Stimulated activated CD8-positive, alpha-beta memory T cell treated with anti-CD3 and anti-CD28 coated beads, Interleukin-7, amount 100 ng/mL, for 1 hour (primary cell): ENCODE data around the gene OBSL1.

ENCODE experiments used
- DNase-seq, 2 donors: peaks; one replicate each; pipeline ENCODE4 v3.0.0-alpha.2; 2020; ENCODE audit warnings: low read depth in 2 of 2

OBSL1 gene

GRCh38 chr2:219596954-219597551, 25.7 kb upstream of the OBSL1 start:
- no peak for DNase-seq

DNA sequence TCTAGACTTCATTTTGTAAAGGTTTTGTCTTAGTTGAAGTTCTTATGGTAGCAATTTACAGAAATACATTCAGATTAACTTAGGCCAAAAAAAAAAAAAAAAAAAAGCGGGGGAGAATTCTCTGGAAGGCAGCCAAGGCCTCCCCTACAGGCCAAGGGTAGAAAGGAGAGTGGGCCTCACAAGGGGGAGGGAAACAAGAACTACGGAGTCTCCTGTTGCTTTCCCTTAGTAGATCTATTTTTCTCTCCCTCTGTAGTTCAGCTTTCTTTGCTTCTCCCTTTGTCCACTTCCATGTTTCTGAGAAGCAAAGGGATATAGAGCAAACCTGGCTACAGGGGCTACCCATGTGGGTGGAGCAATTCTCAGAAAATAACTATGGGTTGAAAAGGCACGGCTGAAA, 23.9 kb upstream of the OBSL1 start:
- no peak for DNase-seq

GRCh38 chr2:219593154-219593553, 21.8 kb upstream of the OBSL1 start:
- no peak for DNase-seq

DNA sequence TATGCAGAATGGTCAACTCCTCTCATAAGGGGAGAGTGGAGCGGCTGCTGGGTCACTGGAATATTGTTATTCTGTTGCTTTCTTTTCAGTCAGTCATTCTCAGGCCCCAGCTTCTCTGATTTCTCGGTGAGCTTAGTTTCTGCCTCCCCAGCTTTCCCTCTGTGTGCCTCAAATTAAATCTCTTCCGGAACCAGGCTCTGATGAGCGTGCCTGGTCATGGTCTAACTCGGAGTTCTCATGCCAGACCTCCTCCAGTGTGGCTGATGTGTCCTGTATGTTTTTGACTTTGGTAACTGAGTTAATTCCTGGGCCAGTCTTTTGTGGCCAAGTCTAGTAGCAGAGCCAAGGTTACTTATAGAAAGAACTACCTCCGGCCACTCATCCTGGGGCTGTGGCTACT, 21.4 kb upstream of the OBSL1 start:
- DNase-seq = no peak

DNA sequence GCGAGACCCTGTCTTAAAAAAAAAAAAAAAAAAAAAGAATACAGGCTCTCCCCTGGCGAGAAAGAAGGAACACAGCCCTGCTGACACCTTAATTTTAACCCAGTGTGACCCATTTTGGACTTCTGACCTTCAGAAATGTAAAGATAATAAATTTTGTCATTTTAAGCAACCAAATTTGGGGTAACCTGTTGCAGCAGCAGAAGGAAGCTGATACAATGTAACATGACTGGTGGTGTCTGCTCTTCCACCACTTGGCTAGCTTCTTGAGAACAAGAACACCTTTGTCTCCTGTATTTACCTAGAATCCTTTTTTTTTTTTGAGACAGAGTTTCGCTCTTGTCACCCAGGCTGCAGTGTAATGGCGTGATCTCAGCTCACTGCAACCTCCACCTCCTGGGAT, 19.8 kb upstream of the OBSL1 start:
- DNase-seq = no peak

DNA sequence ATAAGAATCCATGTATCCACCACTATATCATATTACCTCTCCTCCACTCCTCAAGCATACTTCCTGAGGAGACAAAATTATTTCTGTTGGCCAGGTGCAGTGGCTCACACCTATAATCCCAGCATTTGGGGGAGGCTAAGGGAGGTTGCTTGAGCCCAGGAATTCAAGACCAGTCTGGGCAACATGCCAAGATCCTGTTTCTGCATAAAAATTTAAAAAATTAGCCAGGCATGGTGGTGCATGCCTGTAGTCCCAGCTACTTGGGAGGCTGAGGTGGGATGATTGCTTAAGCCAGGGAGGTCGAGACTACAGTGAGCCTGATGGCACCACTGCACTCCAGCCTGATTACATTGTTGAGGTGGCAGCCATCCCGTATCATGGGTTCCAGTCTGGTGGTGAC, 10.0 kb upstream of the OBSL1 start:
- no peak for DNase-seq

DNA sequence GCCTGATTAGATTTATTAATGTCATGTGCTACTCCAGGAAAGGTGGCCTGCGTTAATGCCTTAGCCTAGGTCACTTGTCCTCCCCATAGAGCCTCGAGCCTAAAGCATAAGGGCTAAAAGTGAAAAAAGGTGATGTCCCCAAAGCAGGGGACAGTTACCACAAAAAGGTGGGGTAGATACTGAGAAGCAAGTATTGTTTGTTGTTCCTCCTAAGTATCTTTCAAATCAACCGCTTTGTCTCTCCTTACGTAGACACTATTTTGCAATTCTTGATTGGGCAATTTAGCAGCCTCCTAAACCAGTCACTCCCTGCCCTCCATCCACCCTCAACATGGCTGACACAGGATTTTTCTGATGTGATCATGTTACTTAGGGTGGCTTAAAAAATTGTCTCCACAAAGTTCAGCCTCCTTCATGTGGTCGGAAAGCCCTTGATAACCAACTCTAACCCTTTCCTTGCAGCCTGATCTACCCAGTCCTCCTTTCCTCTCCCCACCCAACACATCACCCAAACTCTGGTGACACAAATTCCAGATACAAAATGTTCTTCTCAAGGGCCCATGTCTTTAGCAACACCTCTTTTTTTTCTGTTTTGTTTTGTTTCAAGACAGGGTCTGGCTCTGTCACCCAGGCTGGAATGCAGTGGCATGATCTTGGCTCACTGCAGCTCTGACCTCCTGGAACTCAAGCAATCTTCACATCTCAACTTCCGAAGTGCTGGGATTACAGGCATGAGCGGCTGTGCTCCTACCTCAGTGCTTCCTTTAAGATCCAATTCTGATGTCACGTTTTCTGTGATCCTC, 7.7 kb upstream of the OBSL1 start:
- no peak for DNase-seq

DNA sequence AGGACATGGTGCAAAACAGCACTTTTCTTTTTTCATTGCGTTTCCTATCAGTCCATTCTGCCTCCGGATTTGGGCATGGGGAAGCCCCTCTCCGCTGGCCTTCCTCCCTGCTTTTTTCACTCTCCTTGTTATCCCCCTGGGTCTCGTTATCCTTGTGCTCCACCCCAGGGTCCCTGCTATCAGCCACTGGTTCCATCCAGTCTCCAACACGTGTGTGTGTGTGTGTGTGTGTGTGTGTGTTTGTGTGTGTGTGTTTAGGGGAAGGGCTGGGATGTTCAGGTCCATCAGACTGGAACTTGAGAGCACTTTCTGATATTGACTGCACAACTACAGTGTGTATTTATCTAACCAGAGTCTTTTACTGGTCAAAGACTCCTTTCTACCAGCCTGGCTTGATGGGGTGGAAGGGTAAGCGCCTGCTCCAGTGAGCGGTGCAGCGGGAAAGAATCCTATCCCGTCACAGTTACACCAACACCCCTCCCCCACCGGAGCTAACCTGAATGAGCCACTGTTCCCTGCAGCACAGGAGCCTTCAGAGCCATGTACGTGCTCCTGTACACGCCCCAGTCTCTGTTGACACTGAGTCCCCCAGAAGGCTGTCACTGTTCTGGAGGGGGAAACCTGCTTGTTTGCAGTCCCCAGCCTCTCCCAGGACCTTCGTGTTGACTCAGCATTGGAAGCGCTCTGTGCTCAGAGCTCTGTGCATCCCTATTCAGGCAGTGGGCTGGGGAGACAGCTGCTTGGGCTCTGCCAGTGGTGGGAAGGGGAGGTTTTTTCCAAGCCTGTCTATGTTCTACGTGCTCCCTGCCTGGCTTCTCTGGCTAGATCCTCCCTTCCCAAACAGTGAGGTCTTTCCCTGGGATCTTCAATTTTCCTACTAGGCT, 5.4 kb upstream of the OBSL1 start:
- no peak for DNase-seq

GRCh38 chr2:219575566-219576504, 4.5 kb upstream of the OBSL1 start:
- no peak for DNase-seq

DNA sequence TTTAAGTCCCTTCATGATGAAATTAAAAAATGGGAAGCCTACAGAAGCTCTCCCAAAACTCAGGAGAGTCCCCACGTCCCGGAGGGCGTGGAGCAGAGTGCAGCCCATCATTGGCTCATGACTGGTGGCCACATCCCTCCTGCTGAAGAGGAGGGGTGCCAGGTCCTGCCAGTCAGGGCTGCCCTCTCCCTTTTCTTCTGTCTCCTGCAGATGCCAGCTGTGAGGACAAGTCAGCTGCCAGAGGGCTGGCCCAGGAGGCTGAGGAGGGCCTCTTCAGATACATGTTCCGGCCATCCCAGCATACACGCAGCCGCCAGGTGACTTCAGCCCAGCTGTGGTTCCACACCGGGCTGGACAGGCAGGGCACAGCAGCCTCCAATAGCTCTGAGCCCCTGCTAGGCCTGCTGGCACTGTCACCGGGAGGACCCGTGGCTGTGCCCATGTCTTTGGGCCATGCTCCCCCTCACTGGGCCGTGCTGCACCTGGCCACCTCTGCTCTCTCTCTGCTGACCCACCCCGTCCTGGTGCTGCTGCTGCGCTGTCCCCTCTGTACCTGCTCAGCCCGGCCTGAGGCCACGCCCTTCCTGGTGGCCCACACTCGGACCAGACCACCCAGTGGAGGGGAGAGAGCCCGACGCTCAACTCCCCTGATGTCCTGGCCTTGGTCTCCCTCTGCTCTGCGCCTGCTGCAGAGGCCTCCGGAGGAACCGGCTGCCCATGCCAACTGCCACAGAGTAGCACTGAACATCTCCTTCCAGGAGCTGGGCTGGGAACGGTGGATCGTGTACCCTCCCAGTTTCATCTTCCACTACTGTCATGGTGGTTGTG, 3.4 kb upstream of the OBSL1 start:
- no peak for DNase-seq

GRCh38 chr2:219573166-219573565, 1.8 kb upstream of the OBSL1 start:
- no peak for DNase-seq

DNA sequence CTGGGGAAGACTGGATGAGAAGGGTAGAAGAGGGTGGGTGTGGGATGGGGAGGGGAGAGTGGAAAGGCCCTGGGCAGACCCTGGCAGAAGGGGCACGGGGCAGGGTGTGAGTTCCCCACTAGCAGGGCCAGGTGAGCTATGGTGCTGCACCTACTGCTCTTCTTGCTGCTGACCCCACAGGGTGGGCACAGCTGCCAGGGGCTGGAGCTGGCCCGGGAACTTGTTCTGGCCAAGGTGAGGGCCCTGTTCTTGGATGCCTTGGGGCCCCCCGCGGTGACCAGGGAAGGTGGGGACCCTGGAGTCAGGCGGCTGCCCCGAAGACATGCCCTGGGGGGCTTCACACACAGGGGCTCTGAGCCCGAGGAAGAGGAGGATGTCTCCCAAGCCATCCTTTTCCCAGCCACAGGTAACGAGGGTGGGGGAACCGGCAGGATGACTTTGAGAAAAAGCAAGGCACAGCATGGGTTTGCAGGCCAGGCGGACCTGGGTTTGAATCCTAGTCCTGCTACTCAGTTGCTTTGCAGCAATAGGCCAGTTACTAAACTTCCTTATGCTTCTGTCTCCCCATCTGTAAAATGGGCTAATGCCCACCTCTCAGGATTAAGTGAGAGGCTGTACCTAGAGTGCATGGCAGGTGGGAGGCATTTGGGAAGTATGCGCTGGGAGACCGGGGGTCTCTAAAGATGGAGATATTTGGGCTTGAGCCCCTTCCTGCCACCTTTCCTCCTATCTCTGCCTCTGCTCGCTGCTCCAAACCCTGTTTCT, 1.1 kb upstream of the OBSL1 start, which contains the start of gene INHA:
Gene INHA (plus strand): TSS at position 74 of the 765 bp plus-strand sequence. CDS start 65 bp downstream, at position 139.
- no peak for DNase-seq

- DNase-seq = no peak
Measured at GRCh38 chr2:219570924-219571310, 422 bp downstream of the OBSL1 start.

- DNase-seq = no peak
Measured at GRCh38 chr2:219570194-219570923, 980 bp downstream of the OBSL1 start.

- no peak for DNase-seq
Measured at GRCh38 chr2:219569635-219570034, 1.7 kb downstream of the OBSL1 start.

DNA sequence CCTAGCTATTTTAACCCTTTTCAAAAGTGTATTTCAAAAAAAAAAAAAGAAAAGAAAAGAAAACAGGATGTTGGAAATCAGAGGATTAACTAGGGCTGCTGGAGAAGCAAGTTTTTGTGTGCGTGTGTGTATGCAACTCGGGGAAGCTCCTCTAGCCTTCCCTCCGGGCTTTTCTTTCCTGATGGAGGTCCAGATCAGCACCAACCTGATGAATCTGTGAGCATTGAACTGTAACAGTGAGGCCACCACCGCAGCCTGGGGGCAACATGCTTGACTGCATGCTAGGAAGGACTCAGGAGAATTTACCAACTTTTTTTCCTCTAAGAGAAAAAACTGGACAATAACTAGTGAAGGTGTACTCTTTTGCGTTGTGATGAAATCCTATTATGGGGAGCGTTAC, 2.3 kb downstream of the OBSL1 start:
- DNase-seq = no peak

- DNase-seq = no peak
Measured at GRCh38 chr2:219567791-219568361, 3.5 kb downstream of the OBSL1 start.

DNA sequence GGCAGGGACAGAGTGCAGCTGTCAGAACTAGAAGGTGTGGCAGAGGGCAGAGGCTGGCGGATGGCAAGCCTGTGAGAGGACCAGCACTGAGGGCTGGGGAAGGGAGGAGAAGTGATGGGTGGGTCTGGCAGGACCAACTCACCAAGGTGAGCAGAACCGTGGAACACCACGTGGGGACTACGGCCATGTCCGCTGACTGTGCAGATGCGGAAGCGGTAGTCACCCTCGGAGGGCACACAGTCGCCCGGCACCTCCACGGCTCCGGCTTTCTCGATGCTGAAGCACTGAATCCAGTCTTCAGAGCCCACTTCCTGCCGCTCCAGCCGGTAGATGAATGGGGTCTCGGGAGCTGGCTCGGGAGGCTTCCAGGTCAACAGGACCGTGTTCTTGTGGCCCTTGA, 4.2 kb downstream of the OBSL1 start:
- no peak for DNase-seq

DNA sequence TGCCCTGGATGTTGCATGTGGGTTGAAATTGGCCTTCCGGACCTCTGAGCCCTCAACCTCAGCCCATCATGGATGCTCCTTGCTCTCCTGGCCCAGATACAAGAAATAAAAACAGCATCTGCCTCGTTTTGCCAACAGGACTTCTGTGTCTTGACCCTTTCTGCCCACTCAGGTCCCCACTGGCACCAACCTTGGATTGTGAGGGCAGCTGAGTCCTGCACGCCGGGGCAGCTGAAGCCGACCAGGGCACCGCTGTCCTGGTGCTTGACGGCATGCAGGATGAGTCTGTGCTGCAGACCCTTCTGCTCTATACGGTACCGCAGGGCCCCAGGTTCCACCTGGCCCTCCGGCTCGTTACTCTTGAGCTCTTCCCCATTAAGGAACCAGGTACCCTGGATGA, 4.7 kb downstream of the OBSL1 start:
- no peak for DNase-seq
